HepG2 (cell line): ENCODE data around the gene THY1. TPM values are rescaled to one million over a fixed set of nuclear protein-coding genes. Genes with fewer than 3 reads are reported as not detected.

Source experiments
- ATF2 ChIP-seq: sonication (generic); formaldehyde crosslinking; IDR thresholded peaks from 2 replicates; pipeline ENCODE4 v1.4.0; 2020; ENCODE audit warnings: missing genetic modification reagents
- CBFB ChIP-seq: sonication (generic); formaldehyde crosslinking; IDR thresholded peaks from 2 replicates; pipeline ENCODE4 v1.4.0; 2020; ENCODE audit warnings: missing genetic modification reagents
- CREM ChIP-seq, 2 experiments: sonication (generic) in 1 of 2; formaldehyde crosslinking in 1 of 2; IDR thresholded peaks; 2 replicates each; pipeline versions ENCODE4 v1.4.0 to v1.6.1; 2016 to 2020; ENCODE audit warnings: antibody characterized with exemption in 1 of 2, mild to moderate bottlenecking in 1 of 2, missing genetic modification reagents in 1 of 2
- E2F1 ChIP-seq: sonication (generic); formaldehyde crosslinking; IDR thresholded peaks from 2 replicates; pipeline ENCODE4 v1.5.0; 2020; ENCODE audit warnings: missing genetic modification reagents
- ELF4 ChIP-seq: sonication (generic); formaldehyde crosslinking; IDR thresholded peaks from 2 replicates; pipeline ENCODE4 v1.5.0; 2020; ENCODE audit warnings: missing genetic modification reagents, mild to moderate bottlenecking, moderate library complexity, borderline replicate concordance
- GABPB1 ChIP-seq: IDR thresholded peaks from 2 replicates; pipeline ENCODE4 v1.6.1; 2016; ENCODE audit warnings: mild to moderate bottlenecking, missing genetic modification reagents, moderate library complexity, missing compliant biosample characterization
- HES4 ChIP-seq: sonication (generic); formaldehyde crosslinking; IDR thresholded peaks from 2 replicates; pipeline ENCODE4 v1.9.0; 2021; ENCODE audit warnings: mild to moderate bottlenecking, missing genetic modification reagents, borderline replicate concordance
- ISL2 ChIP-seq: sonication (generic); formaldehyde crosslinking; IDR thresholded peaks from 2 replicates; pipeline ENCODE4 v1.5.0; 2020; ENCODE audit warnings: missing genetic modification reagents
- JUN ChIP-seq: sonication (generic); formaldehyde crosslinking; IDR thresholded peaks from 2 replicates; pipeline ENCODE4 v1.4.0; 2020; ENCODE audit warnings: mild to moderate bottlenecking, missing genetic modification reagents
- MAFF ChIP-seq: IDR thresholded peaks from 2 replicates; pipeline ENCODE4 v1.6.1; 2011; ENCODE audit warnings: low read depth, low read length, improper control_type of control experiment
- MEF2D ChIP-seq: sonication (generic); formaldehyde crosslinking; IDR thresholded peaks from 2 replicates; pipeline ENCODE4 v1.5.1; 2020; ENCODE audit warnings: mild to moderate bottlenecking, missing genetic modification reagents
- NFE2 ChIP-seq: sonication (generic); formaldehyde crosslinking; IDR thresholded peaks from 2 replicates; pipeline ENCODE4 v1.4.0; 2020; ENCODE audit warnings: missing genetic modification reagents
- NONO ChIP-seq, 2 experiments: fragments of 450-650 bp in 1 of 2; sonication (generic) in 1 of 2; formaldehyde crosslinking in 1 of 2; IDR thresholded peaks in 1 of 2; conservative IDR thresholded peaks in 1 of 2; 2 replicates each; pipeline versions ENCODE4 v1.6.1 to v1.8.0; 2017 to 2022; ENCODE audit warnings: mild to moderate bottlenecking in 1 of 2, missing genetic modification reagents in 1 of 2, moderate library complexity in 1 of 2
- PAX8 ChIP-seq: sonication (generic); formaldehyde crosslinking; IDR thresholded peaks from 2 replicates; pipeline ENCODE4 v1.8.0; 2022; ENCODE audit warnings: mild to moderate bottlenecking, missing genetic modification reagents, borderline replicate concordance
- RFX1 ChIP-seq: fragments of 450-650 bp; IDR thresholded peaks from 2 replicates; pipeline ENCODE4 v1.6.1; 2017
- SP1 ChIP-seq, 2 experiments: fragments of 450-650 bp in 1 of 2; sonication (generic) in 1 of 2; formaldehyde crosslinking in 1 of 2; IDR thresholded peaks; 2 replicates each; pipeline versions ENCODE4 v1.4.0 to v1.6.1; 2016 to 2020; ENCODE audit warnings: missing genetic modification reagents in 1 of 2
- STAG1 ChIP-seq: sonication (generic); formaldehyde crosslinking; IDR thresholded peaks from 2 replicates; pipeline ENCODE4 v1.4.0; 2020; ENCODE audit warnings: missing genetic modification reagents
- SYNCRIP ChIP-seq: fragments of 200-400 bp; formaldehyde crosslinking; IDR thresholded peaks from 2 replicates; pipeline ENCODE4 v1.6.1; 2018; ENCODE audit warnings: mild to moderate bottlenecking, low read depth, low read length; ENCODE audit not compliant: insufficient read depth
- THAP7 ChIP-seq: sonication (generic); formaldehyde crosslinking; IDR thresholded peaks from 2 replicates; pipeline ENCODE4 v1.8.1; 2023; ENCODE audit warnings: mild to moderate bottlenecking, missing genetic modification reagents
- ZNF710 ChIP-seq: sonication (generic); formaldehyde crosslinking; IDR thresholded peaks from 2 replicates; pipeline ENCODE4 v1.5.0; 2020; ENCODE audit warnings: mild to moderate bottlenecking, missing genetic modification reagents, borderline replicate concordance
- ZNF768 ChIP-seq: sonication (generic); formaldehyde crosslinking; IDR thresholded peaks from 2 replicates; pipeline ENCODE4 v1.4.0; 2020; ENCODE audit warnings: missing genetic modification reagents
- ZNF776 ChIP-seq: sonication (generic); formaldehyde crosslinking; IDR thresholded peaks from 2 replicates; pipeline ENCODE4 v1.4.0; 2020; ENCODE audit warnings: mild to moderate bottlenecking, missing genetic modification reagents
- ZNF792 ChIP-seq: IDR thresholded peaks from 2 replicates; pipeline ENCODE4 v1.6.1; 2016
- ZNF83 ChIP-seq: sonication (generic); formaldehyde crosslinking; IDR thresholded peaks from 2 replicates; pipeline ENCODE4 v1.4.0; 2020; ENCODE audit warnings: missing genetic modification reagents, mild to moderate bottlenecking, borderline replicate concordance
- polyA plus RNA-seq, 8 experiments: library from polyadenylated mRNA; depleted of rRNA in 3 of 8; stranded (reverse) in 7 of 8; unstranded in 1 of 8; fragments of >200 nt; fragmentation: Illumina TruSeq in 4 of 8; extraction: Trizol in 4 of 8; gene quantifications; 2 replicates each; pipeline versions ENCODE4 v1.2.1 to v1.2.3, GENCODE V29; 2011 to 2016; ENCODE audit warnings: low read depth in 4 of 8, missing spikeins in 1 of 8, mixed read lengths in 1 of 8; ENCODE audit not compliant: insufficient read depth in 1 of 8
- total RNA-seq, 5 experiments: library from RNA; depleted of rRNA; stranded (reverse); fragments of >200 nt; fragmentation: Illumina TruSeq; extraction: Trizol; gene quantifications; 2 replicates each; pipeline ENCODE4 v1.2.3, GENCODE V29; 2016; ENCODE audit warnings: low read depth in 1 of 5

The THY1 gene
- total and polyA plus RNA-seq, 2 of the 13 experiments (the other 11 are each of a cell fraction or from before 2014, with no cell fraction given): not detected

GRCh38 chr11:119381181-119381988 is 41.6 kb downstream of the THY1 start, which contains the start of gene USP2 (continued):
- TF ChIP-seq E2F1 (CRISPR knock-in tag) (0 out of 2 replicates have a peak, but pooled peaks have one; percentile 41), ZNF776 (CRISPR knock-in tag) (peak; percentile 21; the same call in 1 of the 2 replicates), RFX1 (peak; percentile 83), ELF4 (CRISPR knock-in tag) (peak; percentile 77; the same call in 1 of the 2 replicates), ZNF83 (CRISPR knock-in tag) (no peak; the same call in 1 of the 2 replicates), CBFB (CRISPR knock-in tag) (peak; percentile 60; the same call in 1 of the 2 replicates), SYNCRIP (no peak), MAFF (no peak), ISL2 (CRISPR knock-in tag) (peak; percentile 71), CREM (IDR thresholded peaks at IDR 0.05) (peak; percentile 78), CREM (CRISPR knock-in tag; IDR thresholded peaks at IDR 0.05) (peak; percentile 56; the same call in 1 of the 2 replicates), MEF2D (CRISPR knock-in tag) (peak; percentile 44; the same call in 1 of the 2 replicates), NONO (IDR thresholded peaks at IDR 0.05) (no peak), NONO (CRISPR knock-in tag; conservative IDR thresholded peaks at IDR 0.05) (peak; percentile 66), GABPB1 (CRISPR knock-in tag) (peak; percentile 85), HES4 (CRISPR knock-in tag) (peak; percentile 57; the same call in 1 of the 2 replicates), PAX8 (CRISPR knock-in tag) (no peak), THAP7 (CRISPR knock-in tag) (peak; percentile 79; the same call in 1 of the 2 replicates), NFE2 (CRISPR knock-in tag) (no peak), ZNF792 (CRISPR knock-in tag) (peak; percentile 86; the same call in 1 of the 2 replicates), JUN (CRISPR knock-in tag) (no peak), ZNF710 (CRISPR knock-in tag) (no peak), ZNF768 (peak; percentile 68; the same call in 1 of the 2 replicates), STAG1 (CRISPR knock-in tag) (peak; percentile 69), SP1 (IDR thresholded peaks at IDR 0.05) (no peak), SP1 (CRISPR knock-in tag; IDR thresholded peaks at IDR 0.05) (peak; percentile 83), ATF2 (peak; percentile 79; the same call in 1 of the 2 replicates)
